ENCODE data around the gene PIP4K2A.

The PIP4K2A gene

GRCh38 chr10:22634606-22635459, 79.5 kb downstream of the PIP4K2A start:
- no peak for DNase-seq

- DNase-seq: no peak
Measured at GRCh38 chr10:22634093-22634492, 80.3 kb downstream of the PIP4K2A start.

- no peak for DNase-seq
Measured at GRCh38 chr10:22633528-22633927, 80.8 kb downstream of the PIP4K2A start.

- no peak for DNase-seq
Measured at GRCh38 chr10:22633106-22633505, 81.3 kb downstream of the PIP4K2A start.

- no peak for DNase-seq
Measured at GRCh38 chr10:22631646-22632278, 82.6 kb downstream of the PIP4K2A start.

- no peak for DNase-seq
Measured at GRCh38 chr10:22631185-22631584, 83.2 kb downstream of the PIP4K2A start.

- DNase-seq: no peak
Measured at GRCh38 chr10:22630234-22631174, 83.9 kb downstream of the PIP4K2A start.

GRCh38 chr10:22629852-22630233, 84.5 kb downstream of the PIP4K2A start:
- no peak for DNase-seq

GRCh38 chr10:22629126-22629525, 85.3 kb downstream of the PIP4K2A start:
- DNase-seq: no peak

- no peak for DNase-seq
Measured at GRCh38 chr10:22628309-22628708, 86.1 kb downstream of the PIP4K2A start.

- no peak for DNase-seq
Measured at GRCh38 chr10:22626784-22627183, 87.6 kb downstream of the PIP4K2A start.

GRCh38 chr10:22625516-22626290, 88.7 kb downstream of the PIP4K2A start:
- no peak for DNase-seq

- DNase-seq: no peak
Measured at GRCh38 chr10:22624287-22624738, 90.1 kb downstream of the PIP4K2A start.

- no peak for DNase-seq
Measured at GRCh38 chr10:22623633-22624253, 90.6 kb downstream of the PIP4K2A start.

GRCh38 chr10:22622242-22622806, 92.1 kb downstream of the PIP4K2A start:
- no peak for DNase-seq

GRCh38 chr10:22621726-22622125, 92.7 kb downstream of the PIP4K2A start:
- DNase-seq: no peak

- DNase-seq: no peak
Measured at GRCh38 chr10:22620929-22621328, 93.4 kb downstream of the PIP4K2A start.

GRCh38 chr10:22620140-22620857, 94.1 kb downstream of the PIP4K2A start:
- no peak for DNase-seq

- no peak for DNase-seq
Measured at GRCh38 chr10:22619101-22619500, 95.3 kb downstream of the PIP4K2A start.

GRCh38 chr10:22618078-22618785, 96.1 kb downstream of the PIP4K2A start:
- DNase-seq: no peak
